WI38 (cell line): ENCODE measurements around the gene PPP1R2C.

Experiments used
- H3K4me3 ChIP-seq: 2 replicates; pipeline ENCODE4 v1.5.1; 2011; ENCODE audit warnings: low read depth, mild to moderate bottlenecking, control low read depth, low read length
- TF ChIP-seq, protein P1 (sequence below): IDR thresholded peaks from 2 replicates; pipeline ENCODE4 v1.5.1; 2012; ENCODE audit warnings: low read depth, mild to moderate bottlenecking, control low read depth, low read length

Gene PPP1R2C

DNA sequence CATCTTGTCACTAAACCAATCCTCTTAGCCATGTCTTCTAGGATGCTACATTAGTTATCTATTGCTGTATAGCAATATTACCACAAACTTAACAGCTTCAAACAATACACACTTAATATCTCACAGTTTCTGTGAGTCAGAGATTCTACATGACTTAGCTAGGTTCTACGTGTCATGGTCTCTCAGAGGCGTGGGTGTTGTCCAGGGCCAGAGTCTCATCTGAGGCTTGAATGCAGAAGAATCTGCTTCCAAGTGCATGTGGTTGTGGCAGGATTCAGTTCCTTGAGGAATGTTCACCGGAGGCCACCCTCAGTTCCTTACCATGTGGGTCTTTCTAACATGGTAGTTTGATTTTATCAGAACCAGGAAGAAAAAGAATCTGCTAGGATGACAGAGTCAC lies 26.4 kb downstream of the PPP1R2C start:
- H3K4me3 ChIP-seq, result no peak overlapping the region
- TF ChIP-seq, protein P1, sequence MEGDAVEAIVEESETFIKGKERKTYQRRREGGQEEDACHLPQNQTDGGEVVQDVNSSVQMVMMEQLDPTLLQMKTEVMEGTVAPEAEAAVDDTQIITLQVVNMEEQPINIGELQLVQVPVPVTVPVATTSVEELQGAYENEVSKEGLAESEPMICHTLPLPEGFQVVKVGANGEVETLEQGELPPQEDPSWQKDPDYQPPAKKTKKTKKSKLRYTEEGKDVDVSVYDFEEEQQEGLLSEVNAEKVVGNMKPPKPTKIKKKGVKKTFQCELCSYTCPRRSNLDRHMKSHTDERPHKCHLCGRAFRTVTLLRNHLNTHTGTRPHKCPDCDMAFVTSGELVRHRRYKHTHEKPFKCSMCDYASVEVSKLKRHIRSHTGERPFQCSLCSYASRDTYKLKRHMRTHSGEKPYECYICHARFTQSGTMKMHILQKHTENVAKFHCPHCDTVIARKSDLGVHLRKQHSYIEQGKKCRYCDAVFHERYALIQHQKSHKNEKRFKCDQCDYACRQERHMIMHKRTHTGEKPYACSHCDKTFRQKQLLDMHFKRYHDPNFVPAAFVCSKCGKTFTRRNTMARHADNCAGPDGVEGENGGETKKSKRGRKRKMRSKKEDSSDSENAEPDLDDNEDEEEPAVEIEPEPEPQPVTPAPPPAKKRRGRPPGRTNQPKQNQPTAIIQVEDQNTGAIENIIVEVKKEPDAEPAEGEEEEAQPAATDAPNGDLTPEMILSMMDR, result no peak

DNA sequence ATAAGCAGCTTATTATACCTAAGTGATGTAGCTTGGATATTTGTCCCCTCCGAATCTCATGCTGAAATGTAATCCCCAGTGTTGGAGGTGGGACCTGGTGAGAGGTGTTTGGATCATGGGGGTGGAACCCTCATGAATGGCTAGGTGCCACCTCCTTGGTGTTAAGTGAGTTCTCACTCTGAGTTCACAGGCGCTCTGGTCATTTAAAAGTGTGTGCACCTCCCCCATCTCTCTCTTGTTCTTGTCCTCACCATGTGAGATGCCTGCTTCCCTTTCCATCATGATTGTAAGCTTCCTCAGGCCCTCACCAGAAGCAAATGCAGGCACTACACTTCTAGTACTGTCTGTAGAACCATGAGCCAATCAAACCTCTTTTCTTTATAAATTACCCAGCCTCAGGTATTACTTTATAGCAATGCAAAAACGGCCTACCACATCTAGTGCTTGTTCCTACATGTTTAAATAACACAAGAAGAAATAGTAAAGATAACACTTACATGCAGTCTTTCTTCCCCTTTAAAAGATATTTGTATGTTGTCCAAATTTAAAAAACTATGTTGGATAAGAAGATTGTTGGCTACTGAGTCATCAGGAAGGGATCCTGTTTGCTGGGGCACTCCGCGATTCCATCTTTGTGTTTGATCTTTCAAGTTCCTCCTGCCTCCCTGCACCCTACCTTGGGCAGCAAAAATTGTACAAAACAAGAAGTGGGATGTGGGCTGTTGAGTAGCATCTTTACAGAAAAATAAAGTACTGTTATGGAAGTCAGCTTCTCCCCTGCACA lies 29.7 kb downstream of the PPP1R2C start:
- TF ChIP-seq, protein P1, result no peak
- no peak overlapping the region for H3K4me3 ChIP-seq

DNA sequence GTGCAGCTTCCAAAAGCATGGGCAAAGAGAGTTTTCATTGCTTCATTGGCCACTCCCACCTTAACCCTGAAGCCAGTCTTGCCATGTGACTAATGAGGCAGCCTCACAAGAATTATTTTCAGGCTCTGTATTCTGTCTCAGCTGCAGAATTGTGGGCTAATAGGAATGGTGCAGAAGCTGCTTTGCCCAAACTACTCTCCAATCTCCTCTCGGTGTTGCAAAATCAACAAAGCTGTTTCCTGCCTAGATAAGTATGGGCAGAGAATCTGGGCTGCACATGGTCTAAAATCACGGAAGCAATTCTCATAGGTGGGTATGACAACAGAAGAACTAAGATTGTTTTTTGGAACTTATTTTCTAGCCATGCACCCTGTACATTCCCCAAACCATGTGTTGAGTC lies 31.4 kb downstream of the PPP1R2C start:
- TF ChIP-seq, protein P1, result no peak
- no peak overlapping the region for H3K4me3 ChIP-seq

DNA sequence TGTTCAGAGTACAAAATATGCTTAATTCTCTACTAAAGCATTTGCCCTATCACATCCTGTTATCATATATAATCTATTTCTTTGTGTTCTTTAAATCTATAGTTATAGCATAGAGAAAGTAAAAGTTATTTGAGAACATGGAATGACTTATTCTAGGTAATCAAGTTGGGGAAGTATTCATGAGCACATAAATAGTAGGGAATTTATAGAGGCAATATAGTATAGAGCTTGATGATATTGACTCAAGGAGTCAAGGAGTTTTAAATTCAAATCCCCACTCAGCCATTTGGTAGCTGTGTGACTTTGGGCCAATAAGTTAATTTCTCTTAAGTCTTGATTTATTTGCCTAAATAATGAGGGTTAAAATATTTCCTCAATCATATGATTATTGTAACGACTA lies 37.5 kb downstream of the PPP1R2C start:
- TF ChIP-seq, protein P1, result no peak

DNA sequence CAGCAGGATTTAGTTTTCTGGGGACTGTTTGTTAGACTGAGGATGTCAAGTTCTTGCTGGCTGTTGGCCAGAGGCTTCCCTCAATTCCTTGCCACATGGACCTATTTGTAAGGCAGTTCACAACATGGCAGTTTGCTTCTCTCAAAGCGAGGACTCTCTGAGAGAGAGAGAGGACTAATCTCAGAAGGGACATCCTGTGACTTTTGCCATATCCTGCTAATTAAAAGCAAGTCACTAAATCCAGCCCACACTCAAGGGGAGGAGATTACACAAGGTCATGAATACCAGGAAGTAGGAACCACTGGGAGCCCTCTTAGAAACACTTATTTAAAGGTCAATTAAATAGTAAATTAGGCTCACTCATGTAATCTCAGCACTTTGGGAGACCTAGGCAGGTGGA lies 38.2 kb downstream of the PPP1R2C start:
- TF ChIP-seq, protein P1, result no peak
- no peak overlapping the region for H3K4me3 ChIP-seq

More for the DNA sequence above, 37.5 kb downstream of the PPP1R2C start:
- no peak overlapping the region for H3K4me3 ChIP-seq

DNA sequence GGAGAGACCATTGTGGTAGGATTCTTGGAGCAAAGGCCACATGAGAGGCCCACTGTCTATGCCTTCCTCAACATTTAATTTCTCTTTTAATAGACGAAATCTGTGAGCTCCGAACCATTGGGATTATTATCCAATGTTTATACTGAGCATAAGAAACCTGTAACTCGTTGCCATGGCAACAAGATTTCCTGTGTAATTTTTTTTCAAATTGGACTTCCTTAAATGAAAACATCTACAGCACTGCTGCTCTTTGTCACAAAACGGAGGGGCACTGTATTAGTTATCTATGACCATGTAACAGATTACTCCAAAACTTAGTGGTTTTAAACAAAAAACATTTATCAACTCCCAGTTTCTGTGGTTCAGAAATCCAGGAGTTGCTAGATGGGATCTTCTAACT lies 38.7 kb downstream of the PPP1R2C start:
- no peak overlapping the region for H3K4me3 ChIP-seq
- TF ChIP-seq, protein P1, result no peak

DNA sequence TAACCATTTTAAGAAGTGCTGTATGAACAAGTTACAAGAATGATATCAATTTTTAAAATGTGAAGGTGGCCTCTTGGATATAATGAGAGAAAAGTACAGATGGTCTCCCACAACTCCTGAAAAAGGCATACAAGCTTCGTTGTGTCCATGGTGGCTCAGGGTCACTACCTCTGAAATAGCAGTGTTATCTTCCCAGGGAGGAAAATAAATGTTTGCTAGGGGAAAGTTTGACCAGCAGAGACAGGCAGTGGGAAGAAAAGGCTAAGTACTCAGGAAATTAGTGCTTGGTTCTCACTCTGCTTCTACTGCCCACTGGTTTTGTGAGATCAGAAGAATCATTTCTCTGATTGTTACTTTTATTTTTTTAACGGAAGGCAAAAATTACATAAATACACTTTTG lies 39.4 kb downstream of the PPP1R2C start:
- no peak overlapping the region for H3K4me3 ChIP-seq
- TF ChIP-seq, protein P1, result no peak
